ENCODE data around the gene SEMA5A. TPM values are rescaled to one million over a fixed set of nuclear protein-coding genes. Genes with fewer than 3 reads are reported as not detected.

SEMA5A gene
- total RNA-seq, 2 donors from 2014 or later = 13.3 to 17.6 TPM

DNA sequence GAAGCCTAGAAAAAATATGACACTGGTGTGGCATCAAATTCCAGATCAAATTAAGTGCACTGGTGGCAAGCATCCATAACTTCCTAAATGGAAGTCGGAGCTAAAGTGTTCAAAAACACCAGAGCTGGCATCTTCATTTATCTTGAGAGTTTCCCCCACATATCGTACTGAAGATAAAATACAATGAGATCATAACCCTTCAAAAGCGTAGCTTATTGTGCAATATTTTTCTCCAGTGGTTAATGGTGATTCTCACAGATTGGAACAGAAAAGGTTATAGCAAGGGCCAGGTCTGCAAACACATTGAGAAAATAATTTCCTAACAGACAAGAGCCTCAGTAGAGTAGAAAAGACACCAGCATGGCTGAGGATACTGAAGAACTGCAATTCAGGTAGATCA lies 147.6 kb downstream of the SEMA5A start:
- Histone ChIP-seq H3K36me3 (no peaks in the 10 kb centered on the region), H3K27ac (no peak overlapping the region), H3K4me1 (ENCODE audit: control insufficient read depth in 1 of 2, low read depth in 2 of 2) (no peaks in the 10 kb centered on the region), H3K27me3 (replicated peaks; ENCODE audit: insufficient read depth) (no peaks in the 10 kb centered on the region), H3K4me3 (no peak overlapping the region), H3K9me3 (no peaks in the 10 kb centered on the region)
- DNase-seq (ENCODE audit: low spot score) (no peak), ATAC-seq (ENCODE audit: insufficient number of reproducible peaks, low FRiP score, low read depth) (no peak)
- TF ChIP-seq, protein P1, sequence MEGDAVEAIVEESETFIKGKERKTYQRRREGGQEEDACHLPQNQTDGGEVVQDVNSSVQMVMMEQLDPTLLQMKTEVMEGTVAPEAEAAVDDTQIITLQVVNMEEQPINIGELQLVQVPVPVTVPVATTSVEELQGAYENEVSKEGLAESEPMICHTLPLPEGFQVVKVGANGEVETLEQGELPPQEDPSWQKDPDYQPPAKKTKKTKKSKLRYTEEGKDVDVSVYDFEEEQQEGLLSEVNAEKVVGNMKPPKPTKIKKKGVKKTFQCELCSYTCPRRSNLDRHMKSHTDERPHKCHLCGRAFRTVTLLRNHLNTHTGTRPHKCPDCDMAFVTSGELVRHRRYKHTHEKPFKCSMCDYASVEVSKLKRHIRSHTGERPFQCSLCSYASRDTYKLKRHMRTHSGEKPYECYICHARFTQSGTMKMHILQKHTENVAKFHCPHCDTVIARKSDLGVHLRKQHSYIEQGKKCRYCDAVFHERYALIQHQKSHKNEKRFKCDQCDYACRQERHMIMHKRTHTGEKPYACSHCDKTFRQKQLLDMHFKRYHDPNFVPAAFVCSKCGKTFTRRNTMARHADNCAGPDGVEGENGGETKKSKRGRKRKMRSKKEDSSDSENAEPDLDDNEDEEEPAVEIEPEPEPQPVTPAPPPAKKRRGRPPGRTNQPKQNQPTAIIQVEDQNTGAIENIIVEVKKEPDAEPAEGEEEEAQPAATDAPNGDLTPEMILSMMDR (IDR thresholded peaks at IDR 0.05) = no peak

DNA sequence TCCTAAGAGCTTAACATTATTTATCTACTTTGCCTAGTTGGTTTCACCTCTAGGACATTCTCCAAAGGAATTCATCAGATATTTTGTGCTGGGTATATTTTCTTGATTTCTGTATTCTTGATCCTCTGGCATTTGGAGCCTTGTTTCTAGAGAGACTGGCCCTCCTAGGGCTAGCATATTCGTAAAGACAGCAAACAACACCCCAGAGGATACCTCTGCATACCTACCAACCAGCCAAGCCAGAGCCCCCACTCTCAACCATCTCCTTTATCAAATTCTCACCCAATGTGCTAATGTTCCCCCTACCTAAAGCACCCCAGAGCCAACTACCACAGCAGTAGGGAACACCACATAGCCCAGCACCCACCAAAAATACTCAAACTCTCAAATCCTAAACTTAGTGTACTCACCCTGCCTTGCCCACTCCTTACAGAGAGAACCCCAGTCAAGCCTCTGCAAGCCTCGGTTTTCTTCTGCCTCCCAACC lies 149.5 kb downstream of the SEMA5A start:
- ATAC-seq (ENCODE audit: insufficient number of reproducible peaks, low FRiP score, low read depth) (no peak), DNase-seq (ENCODE audit: low spot score) (no peak)
- no peaks in the 10 kb centered on the region for H3K36me3 ChIP-seq
- H3K4me1 ChIP-seq (ENCODE audit: control insufficient read depth in 1 of 2, low read depth in 2 of 2) = peaks cover 0 to 8% of the 10 kb centered on the region in 2 donors
- TF ChIP-seq, protein P1 (IDR thresholded peaks at IDR 0.05) = no peak
- no peaks in the 10 kb centered on the region for H3K9me3 ChIP-seq
- no peak overlapping the region for H3K27ac ChIP-seq
- H3K27me3 ChIP-seq (replicated peaks; ENCODE audit: insufficient read depth) = no peaks in the 10 kb centered on the region
- no peak overlapping the region for H3K4me3 ChIP-seq

DNA sequence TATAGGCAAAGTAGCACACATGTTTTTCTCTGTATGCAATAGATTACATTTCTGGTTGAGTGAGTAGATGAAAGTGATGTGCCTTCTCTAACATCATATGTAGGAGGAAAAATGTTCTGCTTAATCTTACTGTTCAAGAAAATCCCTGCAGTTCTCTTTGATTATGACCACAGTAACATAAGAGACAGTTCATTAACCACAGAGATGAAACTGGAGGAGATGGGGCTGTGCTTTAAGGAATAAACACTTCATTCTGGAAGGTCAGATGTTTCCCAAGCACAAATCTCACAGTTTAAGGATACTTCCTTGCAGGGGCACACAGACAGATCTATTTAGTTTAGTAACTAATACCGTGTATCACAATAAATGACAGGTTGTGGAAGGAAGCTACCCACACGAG lies 150.2 kb downstream of the SEMA5A start:
- Histone ChIP-seq H3K27me3 (replicated peaks; ENCODE audit: insufficient read depth) (no peaks in the 10 kb centered on the region), H3K4me3 (no peak overlapping the region), H3K4me1 (ENCODE audit: control insufficient read depth in 1 of 2, low read depth in 2 of 2) (peaks cover 0 to 8% of the 10 kb centered on the region in 2 donors), H3K9me3 (no peaks in the 10 kb centered on the region), H3K36me3 (no peaks in the 10 kb centered on the region), H3K27ac (no peak overlapping the region)
- DNase-seq (ENCODE audit: low spot score) (no peak), ATAC-seq (ENCODE audit: insufficient number of reproducible peaks, low FRiP score, low read depth) (no peak)
- TF ChIP-seq, protein P1 (IDR thresholded peaks at IDR 0.05) = no peak

DNA sequence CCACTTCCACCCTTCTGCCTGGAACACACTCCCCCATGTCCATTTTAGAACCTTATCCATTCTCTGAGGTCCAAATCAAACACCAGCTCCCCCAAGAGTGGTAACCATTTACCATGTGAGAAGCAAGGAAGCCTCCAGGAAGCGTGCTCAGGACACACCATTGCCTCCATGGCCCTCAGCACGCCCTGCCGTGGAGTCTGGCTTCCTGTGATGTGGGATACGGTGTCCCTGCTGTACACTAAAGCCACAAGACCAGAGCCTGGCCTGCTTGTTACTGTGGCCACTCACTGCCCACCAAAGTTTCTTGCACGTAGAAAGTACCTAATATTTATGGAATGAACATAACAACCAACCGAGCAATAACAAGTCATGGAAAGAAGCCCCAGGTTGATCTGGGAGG lies 151.7 kb downstream of the SEMA5A start:
- DNase-seq (ENCODE audit: low spot score) = no peak
- no peak for ATAC-seq (ENCODE audit: insufficient number of reproducible peaks, low FRiP score, low read depth)
- Histone ChIP-seq H3K27me3 (replicated peaks; ENCODE audit: insufficient read depth) (no peaks in the 10 kb centered on the region), H3K27ac (no peak overlapping the region), H3K4me3 (no peak overlapping the region), H3K9me3 (no peaks in the 10 kb centered on the region), H3K36me3 (no peaks in the 10 kb centered on the region), H3K4me1 (ENCODE audit: control insufficient read depth in 1 of 2, low read depth in 2 of 2) (peaks cover 0 to 8% of the 10 kb centered on the region in 2 donors)
- TF ChIP-seq, protein P1 (IDR thresholded peaks at IDR 0.05) = no peak

DNA sequence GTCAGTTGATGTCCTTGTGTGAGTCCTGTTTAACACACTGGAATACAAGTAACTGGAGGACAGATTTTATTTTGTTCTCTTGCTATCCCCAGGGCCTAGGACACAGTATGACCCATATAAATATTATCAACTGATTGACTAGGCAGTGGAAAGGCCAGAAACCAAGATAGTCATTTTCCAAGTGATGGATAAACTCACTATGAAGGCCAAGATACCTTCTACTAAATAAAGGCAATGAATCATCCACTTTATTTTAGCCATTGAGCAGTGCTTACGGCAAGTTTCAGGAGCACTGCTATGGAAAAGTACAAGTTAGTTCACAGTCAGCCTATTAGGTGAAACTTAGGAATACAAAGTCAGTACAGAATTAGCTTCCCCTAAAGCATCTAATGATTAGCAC lies 153.2 kb downstream of the SEMA5A start:
- H3K9me3 ChIP-seq = no peaks in the 10 kb centered on the region
- H3K27ac ChIP-seq = no peak overlapping the region
- H3K4me1 ChIP-seq (ENCODE audit: control insufficient read depth in 1 of 2, low read depth in 2 of 2) = peaks cover 0 to 8% of the 10 kb centered on the region in 2 donors
- ATAC-seq (ENCODE audit: insufficient number of reproducible peaks, low FRiP score, low read depth) = peak; percentile 71
- H3K4me3 ChIP-seq = no peak overlapping the region
- DNase-seq (ENCODE audit: low spot score) = no peak
- TF ChIP-seq, protein P1 (IDR thresholded peaks at IDR 0.05) = no peak
- no peaks in the 10 kb centered on the region for H3K36me3 ChIP-seq
- H3K27me3 ChIP-seq (replicated peaks; ENCODE audit: insufficient read depth) = no peaks in the 10 kb centered on the region
